CD8-positive, alpha-beta memory T cell (primary cell): ENCODE measurements around the gene MXD3. TPM values are rescaled to one million over a fixed set of nuclear protein-coding genes. Genes with fewer than 3 reads are reported as not detected.
"Not testable (repeated sequence)": the region's sequence is repeated elsewhere in the genome, so short reads cannot be mapped to it uniquely, and the experiment has no call there.

ENCODE experiments used
- CTCF ChIA-PET: fragments of 350-600 bp; sonication (Branson Sonifier 250); formaldehyde crosslinking; loops from one replicate; lab custom pipeline; 2021; ENCODE audit warnings: antibody characterized with exemption; lab: Charles Lee
- POLR2A ChIA-PET: fragments of 350-600 bp; sonication (Branson Sonifier 250); formaldehyde crosslinking; loops from one replicate; lab custom pipeline; 2021; ENCODE audit warnings: antibody characterized with exemption; lab: Charles Lee
- DNase-seq, 5 donors: peaks; one replicate each; pipeline versions ENCODE4 v3.0.0 to v3.0.0-alpha.2; 2020 to 2022; ENCODE audit warnings: mixed read lengths in 1 of 5
- H3K27ac ChIP-seq: one replicate; pipeline ENCODE4 v1.7.0; 2013; ENCODE audit warnings: low read depth, mild to moderate bottlenecking, low read length, moderate library complexity
- H3K27me3 ChIP-seq: 2 replicates; pipeline ENCODE4 v1.7.0; 2013; ENCODE audit warnings: low read length, mild to moderate bottlenecking; ENCODE audit not compliant: insufficient read depth, poor library complexity, severe bottlenecking
- H3K36me3 ChIP-seq: 2 replicates; pipeline ENCODE4 v1.7.0; 2013; ENCODE audit warnings: mild to moderate bottlenecking, low read length, moderate library complexity; ENCODE audit not compliant: insufficient read depth
- H3K4me1 ChIP-seq: 2 replicates; pipeline ENCODE4 v1.7.0; 2013; ENCODE audit warnings: mild to moderate bottlenecking, low read length, moderate library complexity; ENCODE audit not compliant: insufficient read depth
- H3K4me3 ChIP-seq: 2 replicates; pipeline ENCODE4 v1.7.0; 2013; ENCODE audit warnings: mild to moderate bottlenecking, low read length
- H3K9me3 ChIP-seq: 2 replicates; pipeline ENCODE4 v1.7.0; 2013; ENCODE audit warnings: mild to moderate bottlenecking, low read length
- H3K27ac Mint-ChIP-seq, 8 donors: one replicate each; pipeline ENCODE4 v1.8.0; 2020 to 2021; ENCODE audit warnings: mixed read lengths in 8 of 8, mild to moderate bottlenecking in 6 of 8, inconsistent platforms in 3 of 8, moderate library complexity in 3 of 8
- H3K27me3 Mint-ChIP-seq, 2 donors: one replicate each; pipeline ENCODE4 v1.8.0; 2020 to 2021; ENCODE audit warnings: mixed read lengths in 2 of 2, mild to moderate bottlenecking in 1 of 2, moderate library complexity in 1 of 2
- H3K36me3 Mint-ChIP-seq, 3 donors: one replicate each; pipeline ENCODE4 v1.8.0; 2020 to 2021; ENCODE audit warnings: mixed read lengths in 3 of 3, inconsistent platforms in 1 of 3, mild to moderate bottlenecking in 1 of 3
- H3K4me1 Mint-ChIP-seq, 3 donors: one replicate each; pipeline ENCODE4 v1.8.0; 2020 to 2021; ENCODE audit warnings: mixed read lengths in 3 of 3, inconsistent platforms in 1 of 3, mild to moderate bottlenecking in 1 of 3
- H3K4me3 Mint-ChIP-seq, 7 donors: one replicate each; pipeline ENCODE4 v1.8.0; 2020 to 2021; ENCODE audit warnings: mixed read lengths in 7 of 7, mild to moderate bottlenecking in 6 of 7, moderate library complexity in 4 of 7, inconsistent platforms in 2 of 7
- H3K9me3 Mint-ChIP-seq, 5 donors: one replicate each; pipeline ENCODE4 v1.8.0; 2020 to 2022; ENCODE audit warnings: mixed read lengths in 5 of 5, mild to moderate bottlenecking in 3 of 5, moderate library complexity in 2 of 5, inconsistent platforms in 1 of 5
- polyA plus RNA-seq: library from polyadenylated mRNA; unstranded; fragments of 300-500 nt; fragmentation: Illumina TruSeq; gene quantifications from one replicate; pipeline ENCODE4 v1.2.3, GENCODE V29; 2021
- total RNA-seq, 2 experiments: library from RNA; stranded (reverse); gene quantifications; one replicate each; pipeline ENCODE4 v1.2.3, GENCODE V29; 2021

MXD3 gene
- total and polyA plus RNA-seq, 3 experiments from 2014 or later = 0.79 to 13.4 (median 10.2) TPM

DNA sequence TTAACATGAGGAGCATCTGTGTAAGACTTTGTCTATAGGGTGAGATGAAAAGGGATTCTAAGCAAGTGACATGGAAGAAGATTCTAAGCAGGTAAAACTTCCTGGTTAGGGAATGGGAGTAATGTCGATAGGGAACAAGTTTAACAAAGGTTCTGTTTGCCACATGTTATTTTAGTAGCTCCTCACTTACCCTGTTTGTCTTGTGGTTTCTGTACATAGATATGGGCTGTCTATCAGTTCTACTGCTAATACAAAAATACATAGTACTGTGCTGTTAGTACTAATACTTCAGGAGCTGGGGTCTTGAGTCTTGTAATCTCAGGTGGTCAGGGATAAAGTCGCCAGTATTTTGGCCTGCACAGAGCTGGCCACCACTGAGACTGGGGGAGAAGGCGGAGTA is 41.0 kb downstream of the MXD3 start:
- Histone ChIP-seq H3K9me3 (no peaks in the 10 kb centered on the region), H3K27me3 (no peaks in the 10 kb centered on the region), H3K4me1 (no peaks in the 10 kb centered on the region), H3K36me3 (peaks cover 42% of the 10 kb centered on the region), H3K4me3 (no peak overlapping the region), H3K27ac (no peak overlapping the region)
- CTCF ChIA-PET = interaction anchor here (1.2 kb wide), 1 partner anchor 24 kb away, joined by 3 read pairs; no protein-coding TSS in a partner anchor
- Mint-ChIP-seq H3K27ac (peak overlapping the region in 2 of 8 donors; percentile 14 to 43), H3K27me3 (no peaks in the 10 kb centered on the region), H3K4me1 (peaks cover 0 to 4% (median 0%) of the 10 kb centered on the region in 3 donors), H3K9me3 (no peaks in the 10 kb centered on the region), H3K36me3 (peaks cover 4 to 88% (median 24%) of the 10 kb centered on the region in 3 donors), H3K4me3 (no peak overlapping the region)
- POLR2A ChIA-PET = no interaction called here
- no peak for DNase-seq

DNA sequence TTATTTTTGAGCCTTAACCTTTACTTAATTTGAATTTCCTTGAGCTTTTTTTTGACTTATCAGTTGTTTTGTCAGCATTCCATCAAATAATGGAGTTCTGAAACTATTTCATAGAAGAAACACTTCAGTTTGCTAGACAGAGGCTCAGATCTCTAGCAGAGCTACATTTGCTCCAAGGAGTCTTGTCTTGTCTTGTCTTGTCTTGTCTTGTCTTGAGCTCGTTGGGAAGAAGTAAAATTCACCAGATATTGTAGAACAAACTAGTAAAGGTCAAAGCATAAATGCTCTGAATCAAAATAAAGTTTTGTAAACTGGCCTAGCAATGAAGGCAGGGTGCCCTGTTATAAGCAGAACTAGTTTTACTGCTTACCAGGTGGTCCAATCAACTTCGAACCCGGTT is 41.7 kb downstream of the MXD3 start:
- Mint-ChIP-seq H3K27me3 (no peaks in the 10 kb centered on the region), H3K4me3 (no peak overlapping the region), H3K9me3 (no peaks in the 10 kb centered on the region), H3K36me3 (peaks cover 4 to 90% (median 23%) of the 10 kb centered on the region in 3 donors), H3K4me1 (peaks cover 0 to 4% (median 0%) of the 10 kb centered on the region in 3 donors), H3K27ac (peak overlapping the region in 1 of 8 donors; percentile 43)
- peaks cover 42% of the 10 kb centered on the region for H3K36me3 ChIP-seq
- POLR2A ChIA-PET = no interaction called here
- no peaks in the 10 kb centered on the region for H3K27me3 ChIP-seq
- no peaks in the 10 kb centered on the region for H3K9me3 ChIP-seq
- no peaks in the 10 kb centered on the region for H3K4me1 ChIP-seq
- DNase-seq = no peak
- H3K4me3 ChIP-seq = no peak overlapping the region
- CTCF ChIA-PET = interaction anchor here (1.2 kb wide), 1 partner anchor 25 kb away, joined by 3 read pairs; no protein-coding TSS in a partner anchor
- H3K27ac ChIP-seq = no peak overlapping the region

DNA sequence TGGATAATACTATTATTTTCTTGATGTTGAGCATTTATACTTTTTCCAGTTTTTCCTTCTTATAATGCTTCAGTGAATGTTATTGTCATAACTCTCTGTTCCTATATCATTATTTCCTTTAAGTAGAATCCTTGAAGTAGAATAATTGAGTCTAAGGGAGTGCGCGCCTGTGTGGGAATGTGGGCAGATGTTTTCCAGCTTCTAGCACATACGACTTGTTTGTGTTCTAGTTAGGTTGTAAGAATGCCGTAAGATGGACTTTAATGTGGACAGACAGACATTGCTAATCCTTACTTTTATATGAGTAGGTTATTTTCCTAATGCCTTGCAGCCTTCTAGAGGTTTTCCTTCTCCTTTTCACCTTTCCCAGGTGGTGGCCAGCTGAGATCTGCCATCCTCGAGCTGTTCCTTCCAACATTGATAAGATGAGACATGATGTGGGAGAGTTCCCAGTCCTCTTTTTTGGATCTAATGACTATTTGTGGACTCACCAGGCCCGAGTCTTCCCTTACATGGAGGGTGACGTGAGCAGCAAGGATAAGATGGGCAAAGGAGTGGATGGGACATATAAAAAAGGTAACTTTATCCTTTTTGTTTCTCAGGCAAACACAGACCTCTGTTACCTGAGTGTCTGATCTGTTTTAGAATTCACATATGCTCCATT is 42.3 kb downstream of the MXD3 start:
- POLR2A ChIA-PET = no interaction called here
- Mint-ChIP-seq H3K4me1 (peaks cover 0 to 4% (median 0%) of the 10 kb centered on the region in 3 donors), H3K36me3 (peaks cover 4 to 91% (median 23%) of the 10 kb centered on the region in 3 donors), H3K9me3 (no peaks in the 10 kb centered on the region), H3K27ac (peak overlapping the region in 1 of 8 donors; percentile 39), H3K4me3 (peak overlapping the region in 1 of 7 donors; percentile 24), H3K27me3 (no peaks in the 10 kb centered on the region)
- CTCF ChIA-PET = no interaction called here
- no peaks in the 10 kb centered on the region for H3K4me1 ChIP-seq
- H3K36me3 ChIP-seq = peaks cover 42% of the 10 kb centered on the region
- no peak overlapping the region for H3K4me3 ChIP-seq
- no peak for DNase-seq
- H3K27me3 ChIP-seq = no peaks in the 10 kb centered on the region
- H3K27ac ChIP-seq = no peak overlapping the region
- H3K9me3 ChIP-seq = no peaks in the 10 kb centered on the region

- no peaks in the 10 kb centered on the region for H3K9me3 Mint-ChIP-seq
- Histone ChIP-seq H3K9me3 (no peaks in the 10 kb centered on the region), H3K27ac (no peak overlapping the region), H3K4me1 (no peaks in the 10 kb centered on the region), H3K27me3 (no peaks in the 10 kb centered on the region), H3K36me3 (peaks cover 16% of the 10 kb centered on the region), H3K4me3 (no peak overlapping the region)
- CTCF ChIA-PET = interaction anchor here (1.4 kb wide), 1 partner anchor 152 kb away, joined by 3 read pairs; no protein-coding TSS in a partner anchor
- no peak overlapping the region for H3K27ac Mint-ChIP-seq
- POLR2A ChIA-PET = no interaction called here
- no peak for DNase-seq
- no peak overlapping the region for H3K4me3 Mint-ChIP-seq
- peaks cover 0 to 2% (median 0%) of the 10 kb centered on the region in 3 donors for H3K4me1 Mint-ChIP-seq
- H3K27me3 Mint-ChIP-seq = no peaks in the 10 kb centered on the region
- H3K36me3 Mint-ChIP-seq = peaks cover 4 to 89% (median 26%) of the 10 kb centered on the region in 3 donors
Observed at GRCh38 chr5:177265395-177265794, 46.3 kb downstream of the MXD3 start.

DNA sequence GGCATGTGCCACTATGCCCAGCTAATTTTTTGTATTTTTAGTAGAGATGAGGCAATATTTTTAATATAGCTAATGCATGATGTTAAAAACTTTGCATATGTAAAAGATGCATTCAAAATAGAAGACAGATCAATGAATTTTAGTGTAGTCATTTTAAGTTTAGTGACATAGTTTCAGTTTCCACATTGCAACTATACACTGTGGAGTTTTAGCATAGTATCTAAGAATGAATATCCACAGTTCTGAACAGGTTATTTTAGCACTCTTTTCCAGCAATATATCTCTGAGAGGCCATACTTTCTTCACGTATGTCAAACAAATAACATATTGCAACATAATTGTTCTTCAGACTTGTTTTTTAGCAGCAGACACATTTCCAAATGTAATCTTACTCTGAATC is 47.5 kb downstream of the MXD3 start:
- Mint-ChIP-seq H3K9me3 (no peaks in the 10 kb centered on the region), H3K27me3 (no peaks in the 10 kb centered on the region), H3K4me3 (no peak overlapping the region), H3K36me3 (peaks cover 10 to 88% (median 31%) of the 10 kb centered on the region in 3 donors), H3K4me1 (peaks cover 0 to under 1% (median 0%) of the 10 kb centered on the region in 3 donors), H3K27ac (peak overlapping the region in 2 of 8 donors; percentile 6 to 79)
- no peaks in the 10 kb centered on the region for H3K9me3 ChIP-seq
- no peak overlapping the region for H3K4me3 ChIP-seq
- POLR2A ChIA-PET = no interaction called here
- H3K27me3 ChIP-seq = no peaks in the 10 kb centered on the region
- DNase-seq = no peak
- peaks cover 5% of the 10 kb centered on the region for H3K36me3 ChIP-seq
- CTCF ChIA-PET = interaction anchor here (1.4 kb wide), 1 partner anchor 150 kb away, joined by 3 read pairs; no protein-coding TSS in a partner anchor
- H3K4me1 ChIP-seq = no peaks in the 10 kb centered on the region
- no peak overlapping the region for H3K27ac ChIP-seq

- H3K27me3 ChIP-seq = no peaks in the 10 kb centered on the region
- ChIA-PET POLR2A (no interaction called here), CTCF (interaction anchor here (1.0 kb wide), 1 partner anchor 11 kb away, joined by 3 read pairs; no protein-coding TSS in a partner anchor)
- H3K36me3 Mint-ChIP-seq = peaks cover 8 to 88% (median 36%) of the 10 kb centered on the region in 3 donors
- no peaks in the 10 kb centered on the region for H3K27me3 Mint-ChIP-seq
- H3K9me3 ChIP-seq = no peaks in the 10 kb centered on the region
- DNase-seq = no peak
- H3K36me3 ChIP-seq = peaks cover 4% of the 10 kb centered on the region
- no peak overlapping the region for H3K4me3 ChIP-seq
- H3K9me3 Mint-ChIP-seq = no peaks in the 10 kb centered on the region
- peak overlapping the region in 2 of 8 donors; percentile 55 to 68 for H3K27ac Mint-ChIP-seq
- peaks cover 0 to 2% (median 0%) of the 10 kb centered on the region in 3 donors for H3K4me1 Mint-ChIP-seq
- no peak overlapping the region for H3K4me3 Mint-ChIP-seq
- H3K4me1 ChIP-seq = no peaks in the 10 kb centered on the region
- no peak overlapping the region for H3K27ac ChIP-seq
Observed at GRCh38 chr5:177261510-177261909, 50.2 kb downstream of the MXD3 start.

DNA sequence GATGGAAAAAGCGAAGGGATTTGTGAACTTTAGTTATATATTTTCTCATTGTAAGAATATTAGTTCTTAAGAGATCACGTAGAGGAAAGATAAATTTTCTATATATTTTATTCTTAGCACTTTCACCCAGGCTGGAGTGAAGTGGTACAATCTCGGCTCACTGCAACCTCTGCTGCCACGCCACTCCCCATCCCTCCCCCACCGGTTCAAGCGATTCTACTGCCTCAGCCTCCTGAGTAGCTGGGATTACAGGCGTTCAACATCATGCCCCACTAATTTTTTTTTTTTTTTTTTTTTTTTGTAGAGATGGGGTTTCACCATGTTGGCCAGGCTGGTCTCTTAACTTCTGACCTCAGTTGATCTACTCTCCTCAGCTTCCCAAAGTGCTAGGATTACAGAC is 50.7 kb downstream of the MXD3 start:
- no peak overlapping the region for H3K4me3 ChIP-seq
- no peak overlapping the region for H3K27ac ChIP-seq
- DNase-seq = no peak
- Mint-ChIP-seq H3K4me1 (peaks cover under 1 to 3% (median 1%) of the 10 kb centered on the region in 3 donors), H3K27me3 (no peaks in the 10 kb centered on the region), H3K27ac (peak overlapping the region in 2 of 8 donors; percentile 43 to 55), H3K36me3 (peaks cover 8 to 87% (median 31%) of the 10 kb centered on the region in 3 donors), H3K4me3 (no peak overlapping the region), H3K9me3 (no peaks in the 10 kb centered on the region)
- POLR2A ChIA-PET = no interaction called here
- CTCF ChIA-PET = interaction anchor here (1.0 kb wide), 1 partner anchor 12 kb away, joined by 3 read pairs; no protein-coding TSS in a partner anchor
- peaks cover 4% of the 10 kb centered on the region for H3K36me3 ChIP-seq
- H3K9me3 ChIP-seq = no peaks in the 10 kb centered on the region
- no peaks in the 10 kb centered on the region for H3K27me3 ChIP-seq
- no peaks in the 10 kb centered on the region for H3K4me1 ChIP-seq

- H3K27me3 Mint-ChIP-seq, H3K4me3 Mint-ChIP-seq, H3K4me3 ChIP-seq, H3K9me3 Mint-ChIP-seq, POLR2A ChIA-PET, H3K36me3 ChIP-seq, H3K27me3 ChIP-seq, CTCF ChIA-PET, H3K4me1 ChIP-seq, H3K27ac ChIP-seq, DNase-seq, H3K9me3 ChIP-seq: not testable (repeated sequence)
- Mint-ChIP-seq H3K36me3 (peaks cover 8 to 89% (median 31%) of the 10 kb centered on the region in 3 donors), H3K4me1 (peaks cover 9 to 10% (median 9%) of the 10 kb centered on the region in 3 donors), H3K27ac (peak overlapping the region in 2 of 8 donors; percentile 29 to 66)
Observed at GRCh38 chr5:177258711-177259110, 53.0 kb downstream of the MXD3 start.
